ENCODE measurements around the gene ARF1. TPM values are rescaled to one million over a fixed set of nuclear protein-coding genes. Genes with fewer than 3 reads are reported as not detected.

ARF1 gene
- total RNA-seq, 1 donor from 2014 or later = 295 TPM

- TF ChIP-seq, protein P1, sequence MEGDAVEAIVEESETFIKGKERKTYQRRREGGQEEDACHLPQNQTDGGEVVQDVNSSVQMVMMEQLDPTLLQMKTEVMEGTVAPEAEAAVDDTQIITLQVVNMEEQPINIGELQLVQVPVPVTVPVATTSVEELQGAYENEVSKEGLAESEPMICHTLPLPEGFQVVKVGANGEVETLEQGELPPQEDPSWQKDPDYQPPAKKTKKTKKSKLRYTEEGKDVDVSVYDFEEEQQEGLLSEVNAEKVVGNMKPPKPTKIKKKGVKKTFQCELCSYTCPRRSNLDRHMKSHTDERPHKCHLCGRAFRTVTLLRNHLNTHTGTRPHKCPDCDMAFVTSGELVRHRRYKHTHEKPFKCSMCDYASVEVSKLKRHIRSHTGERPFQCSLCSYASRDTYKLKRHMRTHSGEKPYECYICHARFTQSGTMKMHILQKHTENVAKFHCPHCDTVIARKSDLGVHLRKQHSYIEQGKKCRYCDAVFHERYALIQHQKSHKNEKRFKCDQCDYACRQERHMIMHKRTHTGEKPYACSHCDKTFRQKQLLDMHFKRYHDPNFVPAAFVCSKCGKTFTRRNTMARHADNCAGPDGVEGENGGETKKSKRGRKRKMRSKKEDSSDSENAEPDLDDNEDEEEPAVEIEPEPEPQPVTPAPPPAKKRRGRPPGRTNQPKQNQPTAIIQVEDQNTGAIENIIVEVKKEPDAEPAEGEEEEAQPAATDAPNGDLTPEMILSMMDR (IDR thresholded peaks at IDR 0.05) = no peak
- TF ChIP-seq POLR2AphosphoS5 (IDR thresholded peaks at IDR 0.05; ENCODE audit: insufficient read depth in 1 of 2, low read depth in 1 of 2) (no peak), POLR2A (IDR thresholded peaks at IDR 0.05) (no peak)
- H3K9me3 ChIP-seq = no peaks in the 10 kb centered on the region
- H3K27ac ChIP-seq = no peak overlapping the region
- peaks cover 5% of the 10 kb centered on the region for H3K4me1 ChIP-seq
- no peaks in the 10 kb centered on the region for H3K27me3 ChIP-seq
- no peak for DNase-seq (ENCODE audit: extremely low spot score in 2 of 2)
- H3K36me3 ChIP-seq = no peaks in the 10 kb centered on the region
- H3K4me3 ChIP-seq = no peak overlapping the region
- intact Hi-C loops (cut with DNase I) = no loop called here
Measured at GRCh38 chr1:228039986-228040385, 42.5 kb upstream of the ARF1 start.

DNA sequence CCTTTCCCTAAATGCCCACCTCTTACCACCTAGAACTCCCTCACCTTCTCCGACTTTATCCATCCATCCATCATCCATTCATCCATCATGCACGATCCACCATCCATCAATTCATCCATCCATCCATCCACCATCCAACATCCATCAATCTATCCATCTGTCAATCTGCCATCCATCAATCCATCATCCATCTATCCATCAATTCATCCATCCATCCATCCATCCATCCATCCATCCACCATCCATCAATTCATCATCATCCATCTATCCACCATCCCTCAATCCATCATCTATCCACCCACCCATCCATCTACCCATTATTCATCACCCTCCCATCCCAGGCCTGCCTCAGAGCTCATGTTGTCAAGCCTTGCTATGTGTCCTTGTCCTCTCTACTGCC, 41.2 kb upstream of the ARF1 start:
- Histone ChIP-seq H3K4me3 (no peak overlapping the region), H3K27me3 (no peaks in the 10 kb centered on the region), H3K4me1 (peaks cover 5% of the 10 kb centered on the region), H3K36me3 (no peaks in the 10 kb centered on the region), H3K27ac (no peak overlapping the region), H3K9me3 (no peaks in the 10 kb centered on the region)
- TF ChIP-seq POLR2A (IDR thresholded peaks at IDR 0.05) (no peak), POLR2AphosphoS5 (IDR thresholded peaks at IDR 0.05; ENCODE audit: insufficient read depth in 1 of 2, low read depth in 1 of 2) (no peak)
- DNase-seq (ENCODE audit: extremely low spot score in 2 of 2) = no peak
- intact Hi-C loops (cut with DNase I) = no loop called here

- TF ChIP-seq POLR2A (IDR thresholded peaks at IDR 0.05) = no peak
- no peak for TF ChIP-seq POLR2AphosphoS5 (IDR thresholded peaks at IDR 0.05; ENCODE audit: insufficient read depth in 1 of 2, low read depth in 1 of 2)
- TF ChIP-seq, protein P1 (IDR thresholded peaks at IDR 0.05) = no peak
- Histone ChIP-seq H3K27me3 (no peaks in the 10 kb centered on the region), H3K4me1 (peaks cover 3% of the 10 kb centered on the region), H3K27ac (no peak overlapping the region), H3K9me3 (no peaks in the 10 kb centered on the region), H3K4me3 (no peak overlapping the region), H3K36me3 (no peaks in the 10 kb centered on the region)
- intact Hi-C loops (cut with DNase I) = no loop called here
- DNase-seq (ENCODE audit: extremely low spot score in 2 of 2) = no peak
Measured at GRCh38 chr1:228042508-228042907, 40.0 kb upstream of the ARF1 start.

- H3K9me3 ChIP-seq = no peaks in the 10 kb centered on the region
- DNase-seq (ENCODE audit: extremely low spot score in 2 of 2) = no peak
- no peaks in the 10 kb centered on the region for H3K27me3 ChIP-seq
- intact Hi-C loops (cut with DNase I) = no loop called here
- no peaks in the 10 kb centered on the region for H3K36me3 ChIP-seq
- H3K27ac ChIP-seq = no peak overlapping the region
- H3K4me3 ChIP-seq = no peak overlapping the region
- no peaks in the 10 kb centered on the region for H3K4me1 ChIP-seq
- TF ChIP-seq POLR2AphosphoS5 (IDR thresholded peaks at IDR 0.05; ENCODE audit: insufficient read depth in 1 of 2, low read depth in 1 of 2) (no peak), POLR2A (IDR thresholded peaks at IDR 0.05) (no peak)
- TF ChIP-seq, protein P1 (IDR thresholded peaks at IDR 0.05) = no peak
Measured at GRCh38 chr1:228043281-228043848, 39.1 kb upstream of the ARF1 start.

GRCh38 chr1:228044961-228045360, 37.5 kb upstream of the ARF1 start:
- Histone ChIP-seq H3K4me1 (no peaks in the 10 kb centered on the region), H3K9me3 (no peaks in the 10 kb centered on the region), H3K36me3 (no peaks in the 10 kb centered on the region), H3K27ac (no peak overlapping the region), H3K4me3 (no peak overlapping the region), H3K27me3 (no peaks in the 10 kb centered on the region)
- no peak for DNase-seq (ENCODE audit: extremely low spot score in 2 of 2)
- intact Hi-C loops (cut with DNase I) = no loop called here
- TF ChIP-seq, protein P1 (IDR thresholded peaks at IDR 0.05) = no peak
- TF ChIP-seq POLR2AphosphoS5 (IDR thresholded peaks at IDR 0.05; ENCODE audit: insufficient read depth in 1 of 2, low read depth in 1 of 2) = no peak
- TF ChIP-seq POLR2A (IDR thresholded peaks at IDR 0.05) = no peak
